Fibroblast of the aortic adventitia (primary cell): ENCODE data around the gene CEP131. TPM values are rescaled to one million over a fixed set of nuclear protein-coding genes. Genes with fewer than 3 reads are reported as not detected.

ENCODE experiments used
- DNase-seq: peaks from one replicate; pipeline ENCODE4 v3.0.0-alpha.2; 2010; ENCODE audit warnings: low read depth
- H3K4me3 ChIP-seq: 2 replicates; pipeline ENCODE4 v1.5.1; 2011; ENCODE audit warnings: low read depth, mild to moderate bottlenecking, control low read depth, low read length, moderate library complexity
- total RNA-seq: library from RNA; depleted of rRNA; stranded (reverse); fragments of >200 nt; gene quantifications from 2 replicates; pipeline ENCODE4 v1.2.3, GENCODE V29; 2012; ENCODE audit warnings: low replicate concordance
- TF ChIP-seq, protein P1 (sequence below): IDR thresholded peaks from 2 replicates; pipeline ENCODE4 v1.5.1; 2011; ENCODE audit warnings: mild to moderate bottlenecking, low read length, control low read depth, inconsistent platforms; ENCODE audit not compliant: insufficient read depth

The CEP131 gene
- total RNA-seq, 1 donor: 9.6 TPM

DNA sequence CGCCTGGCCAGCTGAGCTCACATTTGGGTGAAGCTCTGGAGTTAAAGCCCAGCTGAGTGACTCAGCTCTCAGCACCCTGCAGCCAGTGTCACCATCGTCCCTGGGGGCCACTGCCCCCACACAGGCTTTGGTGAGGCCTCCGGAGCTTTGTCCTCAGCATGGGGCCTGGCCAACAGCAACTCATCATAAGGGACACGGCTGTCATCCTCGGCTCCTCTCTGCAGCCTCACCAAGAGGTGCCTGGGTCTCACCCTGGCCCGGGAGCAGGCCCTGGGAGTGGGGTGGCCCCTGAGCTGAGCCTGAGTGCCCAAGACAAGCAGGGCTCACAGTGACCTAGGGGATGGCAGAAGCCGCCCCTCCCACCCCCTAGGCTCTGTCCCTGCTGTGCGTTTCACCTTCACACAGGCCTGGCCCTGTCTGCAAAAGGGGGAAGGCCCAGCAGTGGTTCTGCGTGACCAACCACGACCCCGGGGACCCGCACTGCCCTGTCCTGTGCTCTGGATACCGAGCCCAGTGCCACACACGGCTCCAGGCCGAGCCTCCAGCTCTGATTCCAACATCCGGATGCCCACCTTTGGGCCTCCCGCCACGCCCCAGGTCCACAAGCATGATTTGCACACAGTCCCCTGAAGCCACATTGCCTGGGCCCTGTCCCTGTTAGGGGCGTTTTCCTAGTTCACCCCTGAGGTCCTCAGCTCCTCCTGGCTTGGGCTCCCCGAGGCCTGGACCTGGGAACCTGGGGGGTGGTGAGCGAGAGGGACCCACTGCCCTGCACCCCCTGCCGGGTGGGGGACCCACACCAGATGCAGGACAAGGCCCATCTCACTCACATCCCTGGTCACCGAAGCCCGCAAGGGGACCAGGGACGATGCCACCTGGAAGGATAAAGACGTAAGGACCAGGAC, 34.9 kb downstream of the CEP131 start:
- TF ChIP-seq, protein P1, sequence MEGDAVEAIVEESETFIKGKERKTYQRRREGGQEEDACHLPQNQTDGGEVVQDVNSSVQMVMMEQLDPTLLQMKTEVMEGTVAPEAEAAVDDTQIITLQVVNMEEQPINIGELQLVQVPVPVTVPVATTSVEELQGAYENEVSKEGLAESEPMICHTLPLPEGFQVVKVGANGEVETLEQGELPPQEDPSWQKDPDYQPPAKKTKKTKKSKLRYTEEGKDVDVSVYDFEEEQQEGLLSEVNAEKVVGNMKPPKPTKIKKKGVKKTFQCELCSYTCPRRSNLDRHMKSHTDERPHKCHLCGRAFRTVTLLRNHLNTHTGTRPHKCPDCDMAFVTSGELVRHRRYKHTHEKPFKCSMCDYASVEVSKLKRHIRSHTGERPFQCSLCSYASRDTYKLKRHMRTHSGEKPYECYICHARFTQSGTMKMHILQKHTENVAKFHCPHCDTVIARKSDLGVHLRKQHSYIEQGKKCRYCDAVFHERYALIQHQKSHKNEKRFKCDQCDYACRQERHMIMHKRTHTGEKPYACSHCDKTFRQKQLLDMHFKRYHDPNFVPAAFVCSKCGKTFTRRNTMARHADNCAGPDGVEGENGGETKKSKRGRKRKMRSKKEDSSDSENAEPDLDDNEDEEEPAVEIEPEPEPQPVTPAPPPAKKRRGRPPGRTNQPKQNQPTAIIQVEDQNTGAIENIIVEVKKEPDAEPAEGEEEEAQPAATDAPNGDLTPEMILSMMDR: no peak
- H3K4me3 ChIP-seq: no peak overlapping the region
- DNase-seq: no peak

DNA sequence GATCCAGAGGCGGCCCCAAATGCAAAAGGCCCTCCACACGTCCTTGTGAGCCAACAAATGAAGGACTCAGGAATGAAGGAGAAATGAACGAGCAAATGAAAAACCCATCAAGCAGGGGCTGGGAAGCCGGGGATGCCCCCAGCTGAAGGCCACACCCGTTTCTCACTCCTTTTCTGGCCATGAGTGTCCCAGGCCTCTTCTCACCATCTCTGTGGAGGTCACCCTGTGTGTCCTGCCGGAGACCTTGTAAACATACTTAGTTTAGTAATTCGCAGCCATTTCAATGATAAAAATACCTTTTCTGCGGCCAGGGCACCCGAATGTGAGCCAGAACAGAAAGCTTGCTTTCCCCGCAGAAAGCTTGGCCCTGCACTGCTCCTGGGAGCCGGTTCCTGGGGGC, 35.6 kb downstream of the CEP131 start:
- H3K4me3 ChIP-seq: no peak overlapping the region
- DNase-seq: no peak
- TF ChIP-seq, protein P1: no peak

DNA sequence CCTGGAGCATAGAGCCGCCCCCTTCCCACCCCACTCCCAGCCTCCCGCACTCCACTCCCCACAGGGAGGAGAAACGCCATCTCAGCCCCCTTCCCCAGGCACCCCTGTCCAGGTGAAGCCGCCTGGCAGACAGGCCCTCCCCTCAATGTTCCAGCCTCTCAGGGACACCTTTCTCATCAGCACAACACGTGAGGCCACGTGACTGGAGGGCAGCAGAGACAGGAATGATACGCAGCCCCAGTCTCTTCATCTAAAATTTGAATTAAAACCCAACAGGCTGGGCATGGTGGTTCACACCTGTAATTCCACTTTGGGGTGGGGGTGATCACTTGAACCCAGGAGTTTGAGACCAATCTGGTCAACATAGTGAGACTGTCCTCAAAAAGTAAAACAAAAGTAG, 36.6 kb downstream of the CEP131 start:
- no peak for DNase-seq
- TF ChIP-seq, protein P1: no peak
- no peak overlapping the region for H3K4me3 ChIP-seq

DNA sequence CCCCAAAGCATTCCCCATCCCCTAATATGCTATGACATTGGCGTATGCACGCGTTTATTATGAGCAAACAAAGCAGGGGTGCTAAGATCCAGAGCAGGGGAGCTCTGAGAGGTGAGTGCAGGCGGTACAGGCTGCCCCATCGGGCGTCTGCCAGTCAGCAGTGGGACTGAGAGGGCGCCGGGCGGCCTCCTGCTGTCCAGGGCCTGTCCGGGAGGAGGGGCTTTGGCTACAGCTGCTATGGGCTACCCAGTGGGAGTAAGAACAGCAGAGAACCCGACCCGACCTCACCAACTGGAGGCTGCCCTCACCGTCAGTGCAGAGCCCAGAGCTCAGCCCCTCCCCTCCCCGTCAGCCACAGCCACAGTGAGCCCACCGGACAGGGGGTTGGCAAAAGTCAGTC, 38.2 kb downstream of the CEP131 start:
- DNase-seq: no peak
- no peak overlapping the region for H3K4me3 ChIP-seq
- TF ChIP-seq, protein P1: no peak

DNA sequence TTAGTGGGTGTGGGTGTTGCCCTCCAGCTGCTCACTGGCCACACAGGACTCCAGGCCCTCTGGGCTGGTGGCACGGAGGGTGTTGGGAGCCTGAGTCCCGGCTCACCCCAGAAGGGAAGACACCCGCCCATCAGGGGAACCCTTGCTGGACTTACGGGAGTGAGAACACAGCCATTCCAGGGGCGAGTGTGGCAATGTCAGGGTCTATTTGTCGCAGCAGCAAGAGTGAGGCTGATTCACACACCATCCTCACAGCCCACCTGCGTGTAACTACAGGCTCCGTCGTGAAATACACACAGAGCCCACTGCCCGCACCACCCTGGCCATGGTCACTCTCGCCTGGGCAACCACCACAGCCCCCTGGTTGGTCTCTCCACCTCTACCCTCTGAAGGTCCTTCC, 39.0 kb downstream of the CEP131 start:
- no peak for DNase-seq
- H3K4me3 ChIP-seq: no peak overlapping the region
- TF ChIP-seq, protein P1: no peak

DNA sequence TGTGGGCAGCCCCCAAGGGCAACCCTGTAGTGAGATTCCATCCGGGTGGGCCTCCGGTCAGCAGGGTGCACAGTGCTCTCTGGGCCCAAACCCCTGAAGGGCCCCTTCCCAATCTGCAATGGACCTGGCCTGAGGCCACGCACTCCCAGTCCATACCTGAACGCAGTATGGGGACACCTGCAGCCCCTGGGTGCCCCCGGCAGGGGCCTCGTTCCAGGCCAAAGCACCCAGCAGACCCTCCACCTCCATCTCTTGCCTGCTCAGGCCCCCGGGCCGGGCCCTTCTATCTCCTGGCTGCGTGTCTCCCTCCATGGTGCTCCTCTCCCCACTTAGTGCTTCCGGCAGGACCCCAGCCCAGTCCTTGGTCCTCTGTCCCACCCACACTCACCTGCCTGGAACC, 39.4 kb downstream of the CEP131 start:
- TF ChIP-seq, protein P1: no peak
- no peak for DNase-seq
- H3K4me3 ChIP-seq: no peak overlapping the region

DNA sequence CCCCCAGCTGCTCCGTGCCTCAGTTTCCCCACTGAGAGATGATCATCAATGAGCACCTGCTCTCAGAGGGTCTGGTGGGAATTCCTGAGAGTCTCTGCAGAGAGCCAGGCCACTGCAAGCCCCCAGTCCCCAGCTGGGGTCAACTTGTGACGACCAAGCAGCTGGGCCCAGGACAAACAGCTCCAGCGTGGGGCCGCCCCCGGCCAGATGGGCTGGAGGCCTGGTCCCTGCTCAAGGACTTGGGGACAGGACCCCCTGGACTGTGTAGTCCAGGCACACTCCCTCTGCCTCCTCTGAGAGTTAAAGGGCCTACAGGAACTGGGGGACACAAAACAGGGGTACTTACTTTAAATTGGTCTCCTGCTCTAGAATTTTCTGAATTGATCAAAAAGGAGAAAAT, 40.2 kb downstream of the CEP131 start:
- DNase-seq: no peak
- TF ChIP-seq, protein P1: no peak
- no peak overlapping the region for H3K4me3 ChIP-seq
